ENCODE results near the gene PPP1R18. TPM values are rescaled to one million over a fixed set of nuclear protein-coding genes. Genes with fewer than 3 reads are reported as not detected.

PPP1R18 gene
- total and polyA plus RNA-seq, 9 of the 15 experiments (the other 6 are each of a cell fraction or from before 2014, with no cell fraction given), result 12.0 to 99.2 (median 42.6) TPM

GRCh38 chr6:30672445-30673253 lies 13.8 kb downstream of the PPP1R18 start, which contains the start of gene DHX16 (continued):
- TF ChIP-seq ZNF3 (CRISPR knock-in tag; IDR thresholded peaks at IDR 0.05), result peak; percentile 99
- TF ChIP-seq CC2D1A (IDR thresholded peaks at IDR 0.05), result 0 out of 2 replicates have a peak, but pooled peaks have one; percentile 30
- TF ChIP-seq CBFB (CRISPR knock-in tag; IDR thresholded peaks at IDR 0.05), result 0 out of 2 replicates have a peak, but pooled peaks have one; percentile 43
- TF ChIP-seq PHTF2 (CRISPR knock-in tag; IDR thresholded peaks at IDR 0.05), result no peak
- TF ChIP-seq CHCHD3 (CRISPR knock-in tag; IDR thresholded peaks at IDR 0.05), result no peak
- TF ChIP-seq TOE1 (IDR thresholded peaks at IDR 0.05; ENCODE audit: borderline replicate concordance), result peak; percentile 90
- no peak; the same call in 1 of the 2 replicates for TF ChIP-seq TOE1 (CRISPR knock-in tag; IDR thresholded peaks at IDR 0.05; ENCODE audit: borderline replicate concordance, low read depth)
- TF ChIP-seq E2F4 (CRISPR knock-in tag; IDR thresholded peaks at IDR 0.05; ENCODE audit: low read depth), result peak; percentile 49; the same call in 1 of the 2 replicates
- no peak for TF ChIP-seq ZNF316 (IDR thresholded peaks at IDR 0.05)
- TF ChIP-seq FOXA3 (CRISPR knock-in tag; conservative IDR thresholded peaks at IDR 0.05 in 1 of 2, IDR thresholded peaks at IDR 0.05 in 1 of 2), result 0 out of 4 replicates have a peak, but pooled peaks of 1 of the 2 experiments have one; percentile 71
- no peak for TF ChIP-seq ZNF395 (CRISPR knock-in tag; IDR thresholded peaks at IDR 0.05)
- no peak for TF ChIP-seq BDP1 (IDR thresholded peaks at IDR 0.05; ENCODE audit: insufficient read depth, insufficient read length)
- peak; percentile 89 for TF ChIP-seq C11orf30 (IDR thresholded peaks at IDR 0.05; ENCODE audit: low read depth)
- TF ChIP-seq MBD1 (CRISPR knock-in tag; IDR thresholded peaks at IDR 0.05), result no peak
- TF ChIP-seq ZNF655 (CRISPR knock-in tag; IDR thresholded peaks at IDR 0.05), result no peak
- TF ChIP-seq VEZF1 (CRISPR knock-in tag; IDR thresholded peaks at IDR 0.05), result no peak; the same call in 1 of the 2 replicates
- no peak for TF ChIP-seq MEF2A (IDR thresholded peaks at IDR 0.05; ENCODE audit: control insufficient read depth, low read depth, low read length)
- TF ChIP-seq ZNF583 (CRISPR knock-in tag; IDR thresholded peaks at IDR 0.05), result 0 out of 2 replicates have a peak, but pooled peaks have one; percentile 21
- TF ChIP-seq ZC3H4 (CRISPR knock-in tag; IDR thresholded peaks at IDR 0.05; ENCODE audit: borderline replicate concordance), result no peak
- TF ChIP-seq SMARCA4 (IDR thresholded peaks at IDR 0.05), result no peak; the same call in 1 of the 2 replicates
- TF ChIP-seq RBM39 (optimal IDR thresholded peaks at IDR 0.05; ENCODE audit: low read depth, low read length), result no peak
- TF ChIP-seq ZNF668 (CRISPR knock-in tag; IDR thresholded peaks at IDR 0.05), result no peak
